GM12892 (cell line): Measurements from ENCODE around the gene KCNT1.

ENCODE experiments used
- POLR2A ChIP-seq: IDR thresholded peaks from 2 replicates; pipeline ENCODE4 v1.6.1; 2011; ENCODE audit warnings: low read depth, low read length, control low read depth
- POLR2AphosphoS5 ChIP-seq: IDR thresholded peaks from 2 replicates; pipeline ENCODE4 v1.6.1; 2011; ENCODE audit warnings: low read depth, low read length, control low read depth
- TAF1 ChIP-seq: IDR thresholded peaks from 2 replicates; pipeline ENCODE4 v1.6.1; 2011; ENCODE audit warnings: low read depth, mild to moderate bottlenecking, control low read depth, low read length, borderline replicate concordance

- TF ChIP-seq POLR2AphosphoS5 = no peak
- TF ChIP-seq POLR2A = no peak
- no peak for TF ChIP-seq TAF1
Observed at GRCh38 chr9:135795391-135795790, 93.4 kb downstream of the KCNT1 start.
